K562 (cell line): ENCODE results near the gene ZNF691. TPM values are rescaled to one million over a fixed set of nuclear protein-coding genes. Genes with fewer than 3 reads are reported as not detected.
A peak's percentile ranks its signal among the peaks of the same experiment; 100 is the strongest.

Experiments
- CBX8 ChIP-seq: fragments of 200-600 bp; sonication (generic); IDR thresholded peaks from 2 replicates; pipeline ENCODE4 v1.6.1; 2012; ENCODE audit warnings: borderline replicate concordance, mixed run types, low read depth, mild to moderate bottlenecking, moderate library complexity, mixed read lengths, low read length, control low read depth, inconsistent platforms; ENCODE audit not compliant: poor library complexity, severe bottlenecking; ENCODE audit errors: extremely low read depth
- FOXA3 ChIP-seq, 2 experiments: fragments of 450-650 bp in 1 of 2; sonication (generic) in 1 of 2; formaldehyde crosslinking; IDR thresholded peaks in 1 of 2; conservative IDR thresholded peaks in 1 of 2; 2 replicates each; pipeline versions ENCODE4 v1.4.0 to v1.8.0; 2020 to 2022; ENCODE audit warnings: mild to moderate bottlenecking in 2 of 2, missing genetic modification reagents in 1 of 2
- HNRNPK ChIP-seq: fragments of 200-400 bp; formaldehyde crosslinking; IDR thresholded peaks from one replicate; pipeline ENCODE4 v1.6.1; 2018; ENCODE audit warnings: mild to moderate bottlenecking, low read depth, low read length; ENCODE audit not compliant: poor library complexity, severe bottlenecking
- ID3 ChIP-seq, 2 experiments: fragments of 250-450 bp in 1 of 2; fragments of 450-650 bp in 1 of 2; sonication (Bioruptor Pico) in 1 of 2; IDR thresholded peaks; 2 replicates each; pipeline versions ENCODE4 v1.6.1 to v1.8.0; 2016 to 2021; ENCODE audit warnings: mild to moderate bottlenecking in 2 of 2, moderate library complexity in 2 of 2, missing compliant biosample characterization in 1 of 2, missing genetic modification characterization in 1 of 2
- KAT8 ChIP-seq: fragments of 450-650 bp; IDR thresholded peaks from 2 replicates; pipeline ENCODE4 v1.6.1; 2016; ENCODE audit warnings: low read depth, mild to moderate bottlenecking
- PHF21A ChIP-seq: fragments of 450-650 bp; IDR thresholded peaks from 2 replicates; pipeline ENCODE4 v1.6.1; 2017; ENCODE audit warnings: low read depth, borderline replicate concordance
- POLR3G ChIP-seq: IDR thresholded peaks from 2 replicates; pipeline ENCODE4 v1.6.1; 2011; ENCODE audit not compliant: insufficient read length, insufficient replicate concordance; ENCODE audit errors: extremely low read depth
- PREB ChIP-seq: sonication (generic); formaldehyde crosslinking; IDR thresholded peaks from 2 replicates; pipeline ENCODE4 v1.8.1; 2023; ENCODE audit warnings: mild to moderate bottlenecking, missing genetic modification reagents
- TEAD2 ChIP-seq: fragments of 450-650 bp; IDR thresholded peaks from 2 replicates; pipeline ENCODE4 v1.6.1; 2016; ENCODE audit warnings: missing genetic modification characterization, control low read depth, missing compliant biosample characterization
- ZBTB1 ChIP-seq: sonication (generic); formaldehyde crosslinking; IDR thresholded peaks from 2 replicates; pipeline ENCODE4 v1.8.1; 2023; ENCODE audit warnings: missing genetic modification reagents, low read depth, mild to moderate bottlenecking, borderline replicate concordance
- ZFPM2 ChIP-seq: fragments of 250-450 bp; sonication (Bioruptor Pico); IDR thresholded peaks from 2 replicates; pipeline ENCODE4 v1.5.1; 2022; ENCODE audit warnings: mild to moderate bottlenecking
- ZHX1 ChIP-seq: fragments of 150-350 bp; conservative IDR thresholded peaks from 2 replicates; pipeline ENCODE4 v1.6.1; 2014; ENCODE audit warnings: low read length
- ZMIZ1 ChIP-seq, 2 experiments: fragments of 150-350 bp in 1 of 2; IDR thresholded peaks; 2 replicates each; pipeline ENCODE4 v1.6.1; 2012 to 2016; ENCODE audit warnings: low read depth in 2 of 2, low read length in 2 of 2, mild to moderate bottlenecking in 1 of 2, moderate library complexity in 1 of 2
- ZNF140 ChIP-seq: fragments of 250-450 bp; sonication (Bioruptor Pico); IDR thresholded peaks from 2 replicates; pipeline ENCODE4 v1.8.0; 2021; ENCODE audit warnings: moderate library complexity, mild to moderate bottlenecking, inconsistent platforms
- ZNF217 ChIP-seq: sonication (generic); formaldehyde crosslinking; IDR thresholded peaks from 2 replicates; pipeline ENCODE4 v1.8.0; 2022; ENCODE audit warnings: mild to moderate bottlenecking, missing genetic modification reagents
- polyA plus RNA-seq, 8 experiments: library from polyadenylated mRNA; depleted of rRNA in 4 of 8; stranded (reverse) in 5 of 8; unstranded in 3 of 8; fragments of >200 nt; fragmentation: Nextera tagmentation in 2 of 8; fragmentation: Illumina TruSeq in 1 of 8; extraction: Ambion mirVana in 2 of 8; extraction: Trizol in 1 of 8; gene quantifications; 2 replicates each; pipeline versions ENCODE4 v1.2.1 to v1.2.3, GENCODE V29; 2011 to 2014; ENCODE audit warnings: inconsistent platforms in 1 of 8, missing spikeins in 1 of 8
- total RNA-seq, 7 experiments: library from RNA; depleted of rRNA in 6 of 7; stranded (reverse); fragments of >200 nt in 6 of 7; fragmentation: Illumina TruSeq in 2 of 7; extraction: Trizol in 2 of 7; gene quantifications; 2 replicates each; pipeline versions ENCODE4 v1.2.1 to v1.2.3, GENCODE V29; 2011 to 2021; ENCODE audit warnings: low replicate concordance in 1 of 7

ZNF691 gene
- total and polyA plus RNA-seq, 9 of the 15 experiments (the other 6 are each of a cell fraction or from before 2014, with no cell fraction given), result 10.7 to 30.4 (median 14.8) TPM

- no peak for TF ChIP-seq POLR3G
- no peak for TF ChIP-seq TEAD2 (tag)
- TF ChIP-seq ZFPM2, result no peak
- peak in 1 of 2 experiments; percentile 4; a peak in 1 of 4 replicates for TF ChIP-seq FOXA3 (CRISPR knock-in tag; conservative IDR thresholded peaks at IDR 0.05 in 1 of 2, IDR thresholded peaks at IDR 0.05 in 1 of 2)
- peak; percentile 48; the same call in 1 of the 2 replicates for TF ChIP-seq PHF21A
- no peak for TF ChIP-seq ZBTB1 (CRISPR knock-in tag)
- no peak for TF ChIP-seq ZNF140
- TF ChIP-seq KAT8, result no peak
- TF ChIP-seq ID3 (CRISPR knock-in tag; IDR thresholded peaks at IDR 0.05), result no peak
- no peak for TF ChIP-seq ID3 (tag; IDR thresholded peaks at IDR 0.05)
- TF ChIP-seq ZNF217 (CRISPR knock-in tag), result no peak
- no peak for TF ChIP-seq ZHX1
- TF ChIP-seq CBX8, result no peak
- TF ChIP-seq PREB (CRISPR knock-in tag), result no peak
- TF ChIP-seq HNRNPK, result no peak
- TF ChIP-seq ZMIZ1 (IDR thresholded peaks at IDR 0.05; ENCODE audit: low read depth in 2 of 2, low read length in 2 of 2), result peak in 1 of 2 experiments; percentile 90; a peak in 2 of 4 replicates
Observed at GRCh38 chr1:42825036-42825851, 21.2 kb upstream of the ZNF691 start (continued).
